H9 (cell line): ENCODE results near the gene CRYBA2. TPM values are rescaled to one million over a fixed set of nuclear protein-coding genes. Genes with fewer than 3 reads are reported as not detected.

Experiments
- DNase-seq: peaks from one replicate; pipeline ENCODE4 v3.0.0-alpha.2; 2017
- H2AFZ ChIP-seq: one replicate; pipeline ENCODE4 v1.6.1; 2013; ENCODE audit warnings: mild to moderate bottlenecking, low read length, control low read depth, moderate library complexity
- H2AK5ac ChIP-seq: 2 replicates; pipeline ENCODE4 v1.6.1; 2013; ENCODE audit warnings: low read length, control low read depth, mixed read lengths; ENCODE audit not compliant: insufficient read length
- H2BK120ac ChIP-seq: one replicate; pipeline ENCODE4 v1.6.1; 2013; ENCODE audit warnings: low read depth, mild to moderate bottlenecking, low read length, control low read depth, inconsistent platforms; ENCODE audit not compliant: poor library complexity, severe bottlenecking
- H2BK12ac ChIP-seq: 2 replicates; pipeline ENCODE4 v1.6.1; 2013; ENCODE audit warnings: low read length, control low read depth, mixed read lengths, low read depth; ENCODE audit not compliant: insufficient read length
- H2BK15ac ChIP-seq: 2 replicates; pipeline ENCODE4 v1.6.1; 2013; ENCODE audit warnings: low read depth, low read length, control low read depth
- H2BK20ac ChIP-seq: one replicate; pipeline ENCODE4 v1.6.1; 2013; ENCODE audit warnings: low read depth, mild to moderate bottlenecking, low read length, control low read depth, inconsistent platforms; ENCODE audit not compliant: poor library complexity, severe bottlenecking
- H2BK5ac ChIP-seq: 2 replicates; pipeline ENCODE4 v1.6.1; 2013; ENCODE audit warnings: low read length, control low read depth, mixed read lengths; ENCODE audit not compliant: insufficient read length
- H3K14ac ChIP-seq: 2 replicates; pipeline ENCODE4 v1.6.1; 2013; ENCODE audit warnings: low read length, control low read depth; ENCODE audit not compliant: insufficient read depth
- H3K18ac ChIP-seq: 2 replicates; pipeline ENCODE4 v1.6.1; 2013; ENCODE audit warnings: low read depth, mild to moderate bottlenecking, mixed read lengths, low read length, control low read depth; ENCODE audit not compliant: insufficient read length
- H3K23ac ChIP-seq: 2 replicates; pipeline ENCODE4 v1.6.1; 2013; ENCODE audit warnings: low read length, control low read depth, mixed read lengths, low read depth; ENCODE audit not compliant: insufficient read length
- H3K23me2 ChIP-seq: 2 replicates; pipeline ENCODE4 v1.6.1; 2013; ENCODE audit warnings: low read depth, mild to moderate bottlenecking, mixed read lengths, low read length, control low read depth; ENCODE audit not compliant: insufficient read length, poor library complexity, severe bottlenecking
- H3K27ac ChIP-seq: 2 replicates; pipeline ENCODE4 v1.5.1; 2013; ENCODE audit warnings: low read length, control low read depth, mixed read lengths, low read depth; ENCODE audit not compliant: insufficient read length
- H3K27me3 ChIP-seq: 2 replicates; pipeline ENCODE4 v1.6.1; 2013; ENCODE audit warnings: low read length, control low read depth, inconsistent platforms; ENCODE audit not compliant: insufficient read depth
- H3K4ac ChIP-seq: 2 replicates; pipeline ENCODE4 v1.6.1; 2013; ENCODE audit warnings: low read depth, mild to moderate bottlenecking, control low read depth, inconsistent platforms, low read length, moderate library complexity
- H3K4me1 ChIP-seq: 2 replicates; pipeline ENCODE4 v1.6.1; 2013; ENCODE audit warnings: low read length, control low read depth, inconsistent platforms; ENCODE audit not compliant: insufficient read depth
- H3K4me2 ChIP-seq: 2 replicates; pipeline ENCODE4 v1.6.1; 2013; ENCODE audit warnings: low read length, control low read depth, mixed read lengths; ENCODE audit not compliant: insufficient read length, insufficient read depth
- H3K56ac ChIP-seq: 2 replicates; pipeline ENCODE4 v1.6.1; 2013; ENCODE audit warnings: low read depth, mild to moderate bottlenecking, mixed read lengths, low read length, control low read depth; ENCODE audit not compliant: insufficient read length
- H3K79me1 ChIP-seq: 2 replicates; pipeline ENCODE4 v1.6.1; 2013; ENCODE audit warnings: low read depth, mild to moderate bottlenecking, moderate library complexity, low read length, control low read depth, inconsistent platforms; ENCODE audit not compliant: insufficient read depth, poor library complexity, severe bottlenecking
- H3K79me2 ChIP-seq: 2 replicates; pipeline ENCODE4 v1.6.1; 2013; ENCODE audit warnings: low read length, control low read depth, inconsistent platforms; ENCODE audit not compliant: insufficient read depth
- H3K9ac ChIP-seq: 2 replicates; pipeline ENCODE4 v1.6.1; 2013; ENCODE audit warnings: low read length, control low read depth, mixed read lengths; ENCODE audit not compliant: insufficient read length; ENCODE audit errors: extremely low read depth
- H3K9me3 ChIP-seq: one replicate; pipeline ENCODE4 v1.6.1; 2013; ENCODE audit warnings: low read depth, low read length, inconsistent platforms; ENCODE audit not compliant: control insufficient read depth
- H3T11ph ChIP-seq: one replicate; pipeline ENCODE4 v1.6.1; 2013; ENCODE audit warnings: mild to moderate bottlenecking, low read length, control low read depth, inconsistent platforms
- H4K20me1 ChIP-seq: one replicate; pipeline ENCODE4 v1.6.1; 2013; ENCODE audit not compliant: control insufficient read depth, insufficient read length, insufficient read depth
- H4K5ac ChIP-seq: 2 replicates; pipeline ENCODE4 v1.6.1; 2013; ENCODE audit warnings: low read depth, mild to moderate bottlenecking, mixed read lengths, low read length, control low read depth; ENCODE audit not compliant: insufficient read length
- H4K8ac ChIP-seq: replicated peaks from 2 replicates; pipeline ENCODE4 v1.6.1; 2013; ENCODE audit warnings: low read length, control low read depth, mixed read lengths, low read depth; ENCODE audit not compliant: insufficient read length
- H4K91ac ChIP-seq: 2 replicates; pipeline ENCODE4 v1.6.1; 2013; ENCODE audit warnings: low read depth, mild to moderate bottlenecking, moderate library complexity, mixed read lengths, low read length, control low read depth; ENCODE audit not compliant: insufficient read length
- H3K27ac Mint-ChIP-seq, 3 experiments: 2 replicates in 2 of 3; 3 replicates in 1 of 3; pipeline ENCODE4 v1.8.0; 2020 to 2021; ENCODE audit warnings: mixed read lengths in 3 of 3, mild to moderate bottlenecking in 1 of 3, moderate library complexity in 1 of 3
- H3K27me3 Mint-ChIP-seq: 2 replicates; pipeline ENCODE4 v1.8.0; 2021; ENCODE audit warnings: low read depth, mild to moderate bottlenecking, moderate library complexity, mixed read lengths
- H3K36me3 Mint-ChIP-seq, 3 experiments: 2 replicates in 2 of 3; 3 replicates in 1 of 3; pipeline ENCODE4 v1.8.0; 2020 to 2021; ENCODE audit warnings: low read depth in 3 of 3, mixed read lengths in 3 of 3; ENCODE audit not compliant: insufficient read depth in 1 of 3
- H3K4me1 Mint-ChIP-seq, 2 experiments: 2 replicates each; pipeline ENCODE4 v1.8.0; 2020; ENCODE audit warnings: mixed read lengths in 2 of 2
- H3K4me3 Mint-ChIP-seq, 2 experiments: 2 replicates in 1 of 2; 3 replicates in 1 of 2; pipeline ENCODE4 v1.8.0; 2020 to 2021; ENCODE audit warnings: mild to moderate bottlenecking in 2 of 2, mixed read lengths in 2 of 2, moderate library complexity in 1 of 2
- H3K9me3 Mint-ChIP-seq, 2 experiments: 2 replicates in 1 of 2; 3 replicates in 1 of 2; pipeline ENCODE4 v1.8.0; 2020; ENCODE audit warnings: mild to moderate bottlenecking in 2 of 2, mixed read lengths in 2 of 2, moderate library complexity in 1 of 2
- CTCF ChIP-seq: fragments of 200-600 bp; sonication (generic); conservative IDR thresholded peaks from 3 replicates; pipeline ENCODE4 v1.8.0; 2021; ENCODE audit warnings: antibody characterized with exemption, mild to moderate bottlenecking
- WGBS: extraction: QIAGEN DNeasy Blood & Tissue Kit; methylation state at CpG from one replicate; pipeline ENCODE4 v1.1.7; 2013; ENCODE audit warnings: missing lambda C conversion rate, low lambda C conversion rate, mixed read lengths; ENCODE audit not compliant: insufficient read length; ENCODE audit errors: extremely low coverage; 5-methylcytosine and 5-hydroxymethylcytosine counted together
- total RNA-seq: library from RNA; stranded (reverse); gene quantifications from 2 replicates; pipeline ENCODE4 v1.2.1, GENCODE V29; 2021

Gene CRYBA2
- total RNA-seq, 1 experiment from 2014 or later = not detected

- Histone ChIP-seq H4K8ac (no peak overlapping the region), H2AFZ (no peak overlapping the region), H3K27me3 (peaks cover 71% of the 10 kb centered on the region), H3K4me2 (peak overlapping the region; percentile 36), H3T11ph (no peak overlapping the region), H2BK12ac (no peak overlapping the region), H3K4ac (no peak overlapping the region), H3K79me2 (no peaks in the 10 kb centered on the region), H3K56ac (no peak overlapping the region), H3K14ac (no peak overlapping the region), H3K23ac (no peak overlapping the region), H3K23me2 (peaks cover 10% of the 10 kb centered on the region), H3K79me1 (no peaks in the 10 kb centered on the region), H2BK120ac (no peak overlapping the region), H3K4me1 (peaks cover 9% of the 10 kb centered on the region; the same call in 1 of the 2 replicates), H3K9ac (no peak overlapping the region), H4K20me1 (no peaks in the 10 kb centered on the region), H3K18ac (no peak overlapping the region), H4K91ac (no peak overlapping the region), H3K9me3 (no peaks in the 10 kb centered on the region), H2AK5ac (no peak overlapping the region), H2BK15ac (no peak overlapping the region), H2BK20ac (no peak overlapping the region), H2BK5ac (no peak overlapping the region), H3K27ac (no peak overlapping the region), H4K5ac (no peak overlapping the region)
- H3K4me1 Mint-ChIP-seq = peaks cover 30 to 39% of the 10 kb centered on the region in 2 experiments
- H3K27ac Mint-ChIP-seq = no peak overlapping the region
- H3K27me3 Mint-ChIP-seq = peaks cover 99% of the 10 kb centered on the region
- no CpG with 5 or more reads among the region's 70 CpGs for WGBS
- TF ChIP-seq CTCF = no peak
- peak overlapping the region; percentile 72 to 87; a peak in 4 of 5 replicates for H3K4me3 Mint-ChIP-seq
- peak; percentile 67 for DNase-seq
- H3K36me3 Mint-ChIP-seq = no peaks in the 10 kb centered on the region; a peak in 1 of 7 replicates
- H3K9me3 Mint-ChIP-seq = peaks cover 0 to 3% of the 10 kb centered on the region in 2 experiments; a peak in 1 of 5 replicates
Measured at GRCh38 chr2:219001577-219002394, 8.6 kb upstream of the CRYBA2 start.
